Stimulated activated CD8-positive, alpha-beta memory T cell treated with anti-CD3 and anti-CD28 coated beads, Interleukin-7, amount 100 ng/mL, for 4 hours (primary cell): Measurements from ENCODE around the gene GAB2.

Experiments used
- DNase-seq, 2 donors: peaks; one replicate each; pipeline ENCODE4 v3.0.0-alpha.2; 2020; ENCODE audit warnings: low read depth in 2 of 2

Gene GAB2

GRCh38 chr11:78344094-78344493 is 73.5 kb downstream of the GAB2 start:
- DNase-seq: no peak

- no peak for DNase-seq
Measured at GRCh38 chr11:78343303-78343702, 74.3 kb downstream of the GAB2 start.

DNA sequence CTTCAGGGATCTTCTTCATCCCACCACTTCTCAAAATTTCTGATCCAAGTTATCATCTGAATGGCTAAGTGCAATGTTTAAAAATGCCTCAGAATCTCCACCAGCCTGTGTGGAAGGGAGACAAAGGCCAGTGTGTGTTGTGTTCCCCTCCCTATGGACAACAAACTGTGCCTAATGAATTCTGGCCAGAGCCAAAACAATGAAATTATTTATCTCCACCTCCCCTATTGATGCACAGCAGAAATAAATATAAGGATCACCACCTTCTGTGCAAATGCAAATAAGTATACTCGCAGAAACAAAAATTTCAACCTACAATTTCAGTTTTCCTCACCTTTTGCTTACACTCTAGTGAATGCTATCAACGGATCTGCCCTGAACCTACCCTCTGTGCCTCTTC is 75.8 kb downstream of the GAB2 start:
- no peak for DNase-seq

DNA sequence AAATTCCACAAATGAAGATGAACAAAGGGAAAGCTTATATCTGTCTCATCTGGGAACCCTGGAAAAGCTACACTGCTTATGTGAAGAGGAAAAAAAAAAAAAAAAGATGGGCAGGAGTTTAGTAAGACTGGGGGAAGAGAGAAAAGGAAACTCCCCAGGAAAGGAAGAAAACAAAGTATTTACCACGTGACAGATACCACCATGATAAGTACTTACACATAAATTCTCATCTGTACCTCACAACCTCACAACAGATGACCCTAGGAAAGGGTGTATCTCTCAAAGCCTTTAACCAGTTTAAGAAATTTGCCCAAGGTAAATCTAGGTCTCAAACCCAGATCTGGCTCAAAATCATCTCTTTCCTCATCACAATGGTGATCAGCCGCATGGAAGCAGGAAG is 77.1 kb downstream of the GAB2 start:
- no peak for DNase-seq

- DNase-seq: no peak
Measured at GRCh38 chr11:78339945-78340344, 77.7 kb downstream of the GAB2 start.

DNA sequence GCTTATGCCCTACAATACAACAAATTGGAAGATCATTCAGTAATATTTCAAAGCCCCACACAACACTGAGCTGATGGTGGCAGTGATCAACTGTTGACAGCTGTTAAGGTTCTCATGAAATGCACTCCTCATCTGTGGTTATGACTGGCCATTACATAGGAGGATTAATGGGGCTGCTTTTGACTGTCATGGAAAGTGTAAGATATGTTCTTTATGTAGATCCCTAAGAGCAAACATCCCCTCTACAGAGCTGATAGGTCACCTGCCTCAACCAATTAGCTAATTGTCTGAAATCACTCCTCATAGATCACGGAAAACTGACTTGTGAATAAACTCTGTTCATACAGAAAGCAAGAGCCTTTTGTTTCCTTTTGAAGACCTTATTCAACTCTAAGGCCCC is 78.1 kb downstream of the GAB2 start:
- no peak for DNase-seq

DNA sequence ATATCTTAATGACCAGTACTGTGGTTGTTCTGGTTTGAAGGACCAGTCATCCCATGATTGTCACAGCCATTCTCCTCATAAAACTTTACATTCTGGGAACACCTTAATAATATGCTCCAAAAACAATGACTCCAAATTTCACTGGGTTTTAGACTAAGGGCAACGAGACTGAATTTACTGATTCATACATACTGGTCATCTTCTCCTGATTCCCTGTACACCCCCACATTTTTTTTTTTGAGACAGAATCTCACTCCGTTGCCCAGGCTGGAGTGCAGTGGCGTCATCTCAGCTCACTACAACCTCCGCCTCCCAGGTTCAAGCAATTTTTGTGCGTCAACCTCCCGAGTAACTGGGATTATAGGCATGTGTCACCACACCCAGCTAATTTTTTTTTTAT is 78.9 kb downstream of the GAB2 start:
- DNase-seq: no peak

- DNase-seq: no peak
Measured at GRCh38 chr11:78338138-78338537, 79.5 kb downstream of the GAB2 start.

DNA sequence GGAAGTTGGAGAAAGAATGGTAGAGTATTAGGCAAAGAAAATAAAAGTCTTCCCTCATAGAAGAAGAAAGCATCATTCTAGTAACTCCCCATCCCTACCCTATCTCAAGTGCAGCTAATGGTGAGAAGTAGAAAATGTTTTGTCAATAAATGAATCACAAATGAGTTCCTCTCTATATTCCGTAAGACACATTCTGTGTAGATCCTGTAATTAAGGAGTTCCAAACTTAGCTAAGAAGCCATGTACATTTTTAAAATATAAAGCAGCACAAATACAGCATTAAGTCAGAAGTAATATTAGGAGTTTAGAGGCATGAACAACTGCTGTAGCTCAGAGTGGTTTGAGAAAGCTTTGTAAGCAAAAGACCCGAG is 80.1 kb downstream of the GAB2 start:
- no peak for DNase-seq

GRCh38 chr11:78336877-78337553 is 80.6 kb downstream of the GAB2 start:
- DNase-seq: no peak

DNA sequence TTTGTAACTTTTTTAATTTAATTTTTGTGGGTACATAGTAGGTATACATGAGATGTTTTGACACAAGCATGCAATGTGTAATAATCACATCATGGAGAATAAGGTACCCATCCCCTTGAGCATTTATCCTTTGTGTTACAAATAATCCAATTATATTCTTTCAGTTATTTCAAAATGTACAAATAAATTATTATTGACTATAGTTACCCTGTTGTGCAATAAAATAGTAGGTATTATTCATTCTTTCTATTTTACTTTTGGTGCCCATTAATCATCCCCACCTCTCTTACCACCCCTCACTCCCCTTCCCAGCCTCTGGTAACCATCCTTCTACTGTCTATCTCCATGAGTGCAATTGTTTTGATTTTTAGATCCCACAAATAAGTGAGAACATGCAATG is 83.5 kb downstream of the GAB2 start:
- no peak for DNase-seq

GRCh38 chr11:78332872-78333271 is 84.7 kb downstream of the GAB2 start:
- DNase-seq: no peak

GRCh38 chr11:78332174-78332866 is 85.3 kb downstream of the GAB2 start:
- no peak for DNase-seq

DNA sequence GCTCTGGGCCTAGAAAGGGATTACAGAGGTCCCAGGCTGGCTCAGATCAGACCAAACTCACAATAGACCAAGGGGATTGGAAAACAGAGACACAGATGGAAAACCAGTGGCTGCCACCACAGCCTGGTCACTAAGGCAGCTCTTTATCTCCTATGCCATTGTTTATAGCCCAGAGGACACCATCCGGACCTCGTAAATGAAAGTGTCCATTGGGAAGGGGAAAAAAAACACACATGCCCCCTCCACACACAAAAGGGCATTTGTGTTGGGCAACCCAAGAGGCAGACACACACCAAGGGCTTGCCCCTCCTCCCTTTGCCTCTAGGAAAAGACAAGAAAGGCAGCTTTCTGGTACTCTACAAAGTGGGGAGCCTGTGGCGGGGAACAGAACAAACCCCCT is 85.9 kb downstream of the GAB2 start:
- no peak for DNase-seq

DNA sequence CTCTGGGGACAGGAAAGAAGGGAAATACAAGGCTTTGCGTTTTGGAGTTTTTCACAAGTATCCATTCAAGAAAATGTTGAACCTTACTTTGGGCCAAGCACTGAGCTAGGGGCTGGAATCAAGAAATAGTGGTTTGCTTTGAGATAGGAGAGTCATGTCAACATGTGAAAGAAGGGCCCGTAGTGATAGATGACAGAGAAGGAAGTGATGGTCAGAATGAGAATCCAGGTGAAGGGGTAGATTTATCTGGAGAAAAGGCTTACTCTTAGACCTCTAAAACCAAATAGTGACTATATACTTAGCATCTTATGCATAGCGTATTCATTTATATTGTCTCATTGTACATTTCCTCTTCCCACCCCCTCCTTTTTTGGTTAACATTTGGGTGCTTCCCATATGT is 87.3 kb downstream of the GAB2 start:
- DNase-seq: no peak

DNA sequence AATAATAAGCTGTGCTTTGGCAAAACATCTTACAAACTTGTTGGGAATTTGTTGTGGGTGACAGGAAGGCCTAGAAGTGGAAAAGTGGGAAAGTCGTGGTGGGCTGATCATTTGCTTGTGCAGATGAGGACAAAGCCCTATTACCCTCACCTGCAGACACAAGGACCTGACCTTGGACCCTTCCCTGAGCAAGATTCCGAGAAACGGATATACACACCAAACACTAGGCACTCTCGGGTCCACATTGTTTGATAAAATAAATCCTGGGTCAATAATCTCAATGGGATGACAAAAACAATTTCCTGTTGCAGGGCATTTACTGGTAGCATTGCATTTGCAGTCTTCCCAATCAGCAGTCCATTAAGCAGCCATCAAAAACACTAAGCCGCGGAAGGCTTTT is 89.7 kb downstream of the GAB2 start:
- DNase-seq: no peak

GRCh38 chr11:78325274-78325781 is 92.3 kb downstream of the GAB2 start:
- DNase-seq: no peak

DNA sequence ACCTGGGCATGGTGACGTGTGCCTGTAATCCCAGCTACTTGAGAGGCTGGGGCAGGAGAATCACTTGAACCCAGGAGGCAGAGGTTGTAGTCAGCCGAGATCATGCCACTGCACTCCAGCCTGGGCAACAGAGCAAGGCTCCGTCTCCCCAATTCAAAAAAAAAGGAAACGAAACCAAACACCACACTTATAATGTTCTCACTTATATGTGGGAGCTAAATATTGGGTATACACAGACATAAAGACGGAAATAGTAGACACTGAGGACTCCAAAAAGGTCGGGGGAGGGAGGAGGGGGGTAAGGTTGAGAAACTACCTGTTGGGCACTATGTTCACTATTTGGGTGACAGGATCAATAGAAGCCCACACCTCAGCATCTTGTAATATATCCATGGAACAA is 94.3 kb downstream of the GAB2 start:
- DNase-seq: no peak

GRCh38 chr11:78319453-78319955 is 98.1 kb downstream of the GAB2 start:
- no peak for DNase-seq

DNA sequence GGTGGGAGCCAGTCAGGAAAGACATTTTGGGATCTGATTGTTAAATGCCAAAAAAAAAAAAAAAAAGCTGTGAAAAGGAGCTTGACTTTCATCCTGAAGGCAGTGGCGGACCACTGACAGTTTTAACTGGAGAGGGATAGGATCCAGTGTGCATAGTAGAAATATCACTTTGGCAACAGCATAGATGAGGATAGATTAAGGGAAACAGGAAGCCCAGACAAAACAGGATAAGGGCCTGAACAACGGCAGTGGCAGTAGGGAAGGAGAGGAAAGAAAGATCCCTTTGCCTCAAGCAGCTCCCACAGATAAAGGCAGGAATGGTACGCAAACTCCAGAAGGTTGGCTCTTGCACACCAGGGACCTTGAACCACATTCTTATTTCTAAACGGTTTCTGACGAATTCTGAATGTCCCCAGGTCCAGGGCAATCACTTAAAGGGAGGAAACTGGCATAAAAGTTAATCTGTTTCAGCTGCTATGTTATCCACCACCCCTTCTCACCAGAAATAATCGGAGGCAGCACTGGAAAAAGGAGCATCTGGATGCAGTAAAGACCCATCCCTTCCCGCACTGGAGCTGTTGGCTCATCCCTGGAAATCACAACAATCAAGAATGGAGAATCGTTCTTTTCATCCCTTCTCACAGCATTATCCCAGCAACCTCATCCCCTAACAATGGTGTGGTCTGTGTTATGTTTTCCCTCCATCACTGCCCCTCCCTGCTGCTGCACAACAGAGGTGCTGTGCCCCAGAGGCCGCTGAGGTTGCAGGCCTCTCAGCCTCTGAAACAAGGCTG is 99.1 kb downstream of the GAB2 start:
- no peak for DNase-seq

DNA sequence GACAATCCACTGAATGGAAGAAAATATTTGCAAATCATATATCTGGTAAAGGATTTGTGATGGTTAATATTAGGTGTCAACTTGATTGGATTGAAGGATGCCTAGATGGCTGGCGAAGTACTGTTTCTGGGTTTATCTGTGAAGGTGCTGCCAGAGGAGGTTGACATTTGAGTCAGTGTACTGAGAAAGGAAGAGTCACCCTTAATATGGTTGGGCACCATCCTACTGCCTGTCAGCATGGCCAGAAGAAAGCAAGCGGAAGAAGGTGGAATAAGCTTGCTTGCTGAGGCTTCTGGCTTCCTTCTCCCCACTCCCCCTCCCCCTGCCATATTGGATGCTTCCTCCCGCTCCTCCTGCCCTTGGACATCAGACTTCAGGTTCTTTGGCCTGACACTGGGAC is 101.9 kb downstream of the GAB2 start:
- DNase-seq: no peak

DNA sequence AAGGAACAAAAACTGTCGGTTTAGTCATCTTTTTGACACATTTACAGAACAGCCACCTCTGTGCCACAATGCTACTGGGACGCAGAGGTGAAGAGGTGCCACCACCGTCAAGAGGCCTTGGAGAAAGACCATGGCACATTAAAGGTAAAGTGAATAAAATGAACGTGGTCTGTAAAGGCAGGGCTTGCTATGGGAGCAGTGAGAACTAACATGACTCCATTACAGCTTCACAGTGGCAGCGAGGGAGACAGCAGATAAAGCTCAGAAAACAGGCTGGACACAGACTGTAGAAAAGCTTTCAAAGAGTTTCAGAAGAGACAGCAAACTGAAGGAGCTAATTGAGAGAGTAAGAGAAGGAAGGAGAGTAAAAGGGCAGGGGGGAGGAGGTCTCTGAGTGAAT is 102.9 kb downstream of the GAB2 start:
- no peak for DNase-seq

- no peak for DNase-seq
Measured at GRCh38 chr11:78313898-78314297, 103.7 kb downstream of the GAB2 start.
